ENCODE results near the gene MGP.
A peak's percentile ranks its signal among the peaks of the same experiment; 100 is the strongest.

The MGP gene

GRCh38 chr12:14902465-14902864 lies 16.8 kb upstream of the MGP start:
- no peak overlapping the region for H3K4me2 ChIP-seq (ENCODE audit: low read length)
- H3K9ac ChIP-seq (ENCODE audit: low read depth, low read length) = no peak overlapping the region
- no peaks in the 10 kb centered on the region for H3K36me3 ChIP-seq (ENCODE audit: insufficient read depth, low read length)
- no peak overlapping the region for H3K4me3 ChIP-seq (ENCODE audit: low read length)
- H3K4me1 ChIP-seq (ENCODE audit: control insufficient read depth, insufficient read depth, low read length) = no peaks in the 10 kb centered on the region
- H3K27me3 ChIP-seq (ENCODE audit: control insufficient read depth, insufficient read depth, low read length) = no peaks in the 10 kb centered on the region
- no peaks in the 10 kb centered on the region for H3K9me3 ChIP-seq (replicated peaks; ENCODE audit: low read length)

GRCh38 chr12:14901228-14901562 lies 15.5 kb upstream of the MGP start:
- Histone ChIP-seq H3K9me3 (replicated peaks; ENCODE audit: low read length) (no peaks in the 10 kb centered on the region), H3K27me3 (ENCODE audit: control insufficient read depth, insufficient read depth, low read length) (no peaks in the 10 kb centered on the region), H3K4me2 (ENCODE audit: low read length) (no peak overlapping the region), H3K4me3 (ENCODE audit: low read length) (no peak overlapping the region), H3K9ac (ENCODE audit: low read depth, low read length) (no peak overlapping the region), H3K4me1 (ENCODE audit: control insufficient read depth, insufficient read depth, low read length) (peaks cover 8% of the 10 kb centered on the region), H3K36me3 (ENCODE audit: insufficient read depth, low read length) (no peaks in the 10 kb centered on the region)

GRCh38 chr12:14900521-14901227 lies 15.0 kb upstream of the MGP start:
- H3K4me3 ChIP-seq (ENCODE audit: low read length) = no peak overlapping the region
- no peaks in the 10 kb centered on the region for H3K36me3 ChIP-seq (ENCODE audit: insufficient read depth, low read length)
- H3K27me3 ChIP-seq (ENCODE audit: control insufficient read depth, insufficient read depth, low read length) = no peaks in the 10 kb centered on the region
- no peaks in the 10 kb centered on the region for H3K9me3 ChIP-seq (replicated peaks; ENCODE audit: low read length)
- no peak overlapping the region for H3K9ac ChIP-seq (ENCODE audit: low read depth, low read length)
- H3K4me1 ChIP-seq (ENCODE audit: control insufficient read depth, insufficient read depth, low read length) = peaks cover 8% of the 10 kb centered on the region
- no peak overlapping the region for H3K4me2 ChIP-seq (ENCODE audit: low read length)

- no peaks in the 10 kb centered on the region for H3K27me3 ChIP-seq (ENCODE audit: control insufficient read depth, insufficient read depth, low read length)
- H3K9me3 ChIP-seq (replicated peaks; ENCODE audit: low read length) = no peaks in the 10 kb centered on the region
- no peaks in the 10 kb centered on the region for H3K36me3 ChIP-seq (ENCODE audit: insufficient read depth, low read length)
- H3K9ac ChIP-seq (ENCODE audit: low read depth, low read length) = no peak overlapping the region
- peak overlapping the region; percentile 57 for H3K4me2 ChIP-seq (ENCODE audit: low read length)
- peaks cover 8% of the 10 kb centered on the region for H3K4me1 ChIP-seq (ENCODE audit: control insufficient read depth, insufficient read depth, low read length)
- H3K4me3 ChIP-seq (ENCODE audit: low read length) = no peak overlapping the region
Measured at GRCh38 chr12:14896521-14897169, 11.0 kb upstream of the MGP start.

GRCh38 chr12:14893506-14894250 lies 8.0 kb upstream of the MGP start:
- no peak overlapping the region for H3K4me3 ChIP-seq (ENCODE audit: low read length)
- no peak overlapping the region for H3K4me2 ChIP-seq (ENCODE audit: low read length)
- H3K9ac ChIP-seq (ENCODE audit: low read depth, low read length) = no peak overlapping the region
- H3K9me3 ChIP-seq (replicated peaks; ENCODE audit: low read length) = no peaks in the 10 kb centered on the region
- peaks cover 3% of the 10 kb centered on the region for H3K27me3 ChIP-seq (ENCODE audit: control insufficient read depth, insufficient read depth, low read length)
- no peaks in the 10 kb centered on the region for H3K36me3 ChIP-seq (ENCODE audit: insufficient read depth, low read length)
- peaks cover 8% of the 10 kb centered on the region for H3K4me1 ChIP-seq (ENCODE audit: control insufficient read depth, insufficient read depth, low read length)

GRCh38 chr12:14892726-14893505 lies 7.3 kb upstream of the MGP start:
- H3K36me3 ChIP-seq (ENCODE audit: insufficient read depth, low read length) = no peaks in the 10 kb centered on the region
- H3K27me3 ChIP-seq (ENCODE audit: control insufficient read depth, insufficient read depth, low read length) = peaks cover 3% of the 10 kb centered on the region
- no peaks in the 10 kb centered on the region for H3K9me3 ChIP-seq (replicated peaks; ENCODE audit: low read length)
- no peak overlapping the region for H3K4me3 ChIP-seq (ENCODE audit: low read length)
- no peak overlapping the region for H3K4me2 ChIP-seq (ENCODE audit: low read length)
- H3K9ac ChIP-seq (ENCODE audit: low read depth, low read length) = no peak overlapping the region
- H3K4me1 ChIP-seq (ENCODE audit: control insufficient read depth, insufficient read depth, low read length) = peaks cover 8% of the 10 kb centered on the region

- Histone ChIP-seq H3K4me2 (ENCODE audit: low read length) (no peak overlapping the region), H3K4me1 (ENCODE audit: control insufficient read depth, insufficient read depth, low read length) (peaks cover 8% of the 10 kb centered on the region), H3K36me3 (ENCODE audit: insufficient read depth, low read length) (no peaks in the 10 kb centered on the region), H3K4me3 (ENCODE audit: low read length) (no peak overlapping the region), H3K9me3 (replicated peaks; ENCODE audit: low read length) (no peaks in the 10 kb centered on the region), H3K27me3 (ENCODE audit: control insufficient read depth, insufficient read depth, low read length) (peaks cover 3% of the 10 kb centered on the region), H3K9ac (ENCODE audit: low read depth, low read length) (no peak overlapping the region)
Measured at GRCh38 chr12:14890701-14891100, 5.0 kb upstream of the MGP start.

GRCh38 chr12:14886271-14886670 lies 617 bp upstream of the MGP start:
- Histone ChIP-seq H3K9me3 (replicated peaks; ENCODE audit: low read length) (no peaks in the 10 kb centered on the region), H3K9ac (ENCODE audit: low read depth, low read length) (no peak overlapping the region), H3K4me1 (ENCODE audit: control insufficient read depth, insufficient read depth, low read length) (peaks cover 23% of the 10 kb centered on the region), H3K36me3 (ENCODE audit: insufficient read depth, low read length) (no peaks in the 10 kb centered on the region), H3K4me2 (ENCODE audit: low read length) (peak overlapping the region; percentile 74), H3K4me3 (ENCODE audit: low read length) (no peak overlapping the region), H3K27me3 (ENCODE audit: control insufficient read depth, insufficient read depth, low read length) (peaks cover 3% of the 10 kb centered on the region)

DNA sequence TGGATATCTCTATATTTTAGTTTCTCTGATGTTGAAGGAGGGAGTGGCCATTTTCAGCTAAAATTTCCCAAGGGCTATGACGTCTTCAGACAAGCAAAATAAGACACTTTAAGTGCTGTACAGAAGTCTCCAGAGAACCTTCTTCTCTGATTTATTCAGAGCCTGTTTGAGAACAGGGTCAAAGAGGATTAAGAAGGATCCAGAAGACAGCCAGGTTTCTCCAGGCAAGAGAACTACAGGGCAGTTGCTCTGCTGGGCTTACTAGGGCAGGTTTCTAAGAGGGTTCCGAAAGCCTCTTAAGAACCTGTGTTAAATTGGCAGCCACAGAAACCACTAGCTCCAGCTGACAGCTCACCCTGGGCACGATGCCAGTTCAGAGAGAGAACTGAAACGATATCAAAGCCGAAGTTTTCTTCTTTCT lies 1.2 kb downstream of the MGP start:
- H3K9ac ChIP-seq (ENCODE audit: low read depth, low read length) = no peak overlapping the region
- peaks cover 3% of the 10 kb centered on the region for H3K27me3 ChIP-seq (ENCODE audit: control insufficient read depth, insufficient read depth, low read length)
- no peaks in the 10 kb centered on the region for H3K36me3 ChIP-seq (ENCODE audit: insufficient read depth, low read length)
- no peaks in the 10 kb centered on the region for H3K9me3 ChIP-seq (replicated peaks; ENCODE audit: low read length)
- peaks cover 23% of the 10 kb centered on the region for H3K4me1 ChIP-seq (ENCODE audit: control insufficient read depth, insufficient read depth, low read length)
- peak overlapping the region; percentile 74 for H3K4me2 ChIP-seq (ENCODE audit: low read length)
- peak overlapping the region; percentile 14 for H3K4me3 ChIP-seq (ENCODE audit: low read length)

DNA sequence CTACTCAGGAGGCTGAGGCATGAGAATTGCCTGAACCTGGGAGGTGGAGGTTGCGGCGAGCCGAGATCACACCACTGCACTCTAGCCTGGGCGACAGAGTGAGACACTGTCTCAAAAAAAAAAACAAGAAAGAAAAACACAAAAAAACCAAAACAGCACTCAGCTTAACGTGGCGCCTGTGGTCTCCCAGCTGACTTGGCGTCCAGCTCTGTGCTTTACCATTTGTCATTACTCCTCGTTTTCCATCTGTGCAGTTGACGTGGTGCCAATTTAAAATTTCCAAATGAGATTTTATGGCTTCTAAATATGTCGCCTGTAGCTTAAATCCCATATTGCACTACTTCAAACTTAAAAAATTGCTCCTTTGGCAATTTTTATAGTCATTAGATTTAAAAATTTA lies 2.0 kb downstream of the MGP start:
- Histone ChIP-seq H3K9me3 (replicated peaks; ENCODE audit: low read length) (no peaks in the 10 kb centered on the region), H3K36me3 (ENCODE audit: insufficient read depth, low read length) (no peaks in the 10 kb centered on the region), H3K4me3 (ENCODE audit: low read length) (no peak overlapping the region), H3K27me3 (ENCODE audit: control insufficient read depth, insufficient read depth, low read length) (no peaks in the 10 kb centered on the region), H3K4me2 (ENCODE audit: low read length) (no peak overlapping the region), H3K4me1 (ENCODE audit: control insufficient read depth, insufficient read depth, low read length) (peaks cover 23% of the 10 kb centered on the region), H3K9ac (ENCODE audit: low read depth, low read length) (no peak overlapping the region)

- Histone ChIP-seq H3K36me3 (ENCODE audit: insufficient read depth, low read length) (no peaks in the 10 kb centered on the region), H3K4me1 (ENCODE audit: control insufficient read depth, insufficient read depth, low read length) (peaks cover 17% of the 10 kb centered on the region), H3K27me3 (ENCODE audit: control insufficient read depth, insufficient read depth, low read length) (no peaks in the 10 kb centered on the region)
Measured at GRCh38 chr12:14880890-14881453, 4.7 kb downstream of the MGP start.

More at GRCh38 chr12:14880890-14881453, 4.7 kb downstream of the MGP start:
- no peak overlapping the region for H3K4me2 ChIP-seq (ENCODE audit: low read length)
- no peak overlapping the region for H3K4me3 ChIP-seq (ENCODE audit: low read length)
- H3K9ac ChIP-seq (ENCODE audit: low read depth, low read length) = no peak overlapping the region
- H3K9me3 ChIP-seq (replicated peaks; ENCODE audit: low read length) = no peaks in the 10 kb centered on the region
